HG02840 (cell line): Measurements from ENCODE around the gene GLCE.
"Not testable (repeated sequence)": the region's sequence is repeated elsewhere in the genome, so short reads cannot be mapped to it uniquely, and the experiment has no call there.

Experiments
- ATAC-seq: cut with Tn5 transposase; IDR thresholded peaks from one replicate; pipeline ENCODE4 v1.9.1; 2021; ENCODE audit warnings: mild to moderate bottlenecking, moderate library complexity, moderate number of reproducible peaks; ENCODE audit not compliant: unreplicated experiment, low FRiP score

The GLCE gene

DNA sequence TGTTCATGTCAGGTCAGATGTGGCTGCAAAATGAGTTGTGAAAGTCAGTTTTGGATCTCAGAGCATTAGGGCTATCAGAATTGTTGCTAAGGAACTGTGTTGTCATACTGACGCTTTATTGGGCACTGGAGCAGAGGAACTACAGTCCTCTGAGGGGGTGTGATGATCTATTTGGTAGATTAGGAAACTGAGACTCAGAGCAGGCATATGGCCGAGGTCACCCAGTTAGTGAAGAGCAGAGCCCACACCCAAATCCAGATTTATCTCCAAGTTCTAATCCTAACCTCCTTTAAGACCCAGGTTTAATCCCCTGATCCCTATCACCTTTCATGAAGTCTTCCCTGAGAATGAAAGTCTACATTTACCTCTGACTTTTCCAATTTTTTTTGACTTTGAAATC lies 25.6 kb upstream of the GLCE start:
- no peak for ATAC-seq

DNA sequence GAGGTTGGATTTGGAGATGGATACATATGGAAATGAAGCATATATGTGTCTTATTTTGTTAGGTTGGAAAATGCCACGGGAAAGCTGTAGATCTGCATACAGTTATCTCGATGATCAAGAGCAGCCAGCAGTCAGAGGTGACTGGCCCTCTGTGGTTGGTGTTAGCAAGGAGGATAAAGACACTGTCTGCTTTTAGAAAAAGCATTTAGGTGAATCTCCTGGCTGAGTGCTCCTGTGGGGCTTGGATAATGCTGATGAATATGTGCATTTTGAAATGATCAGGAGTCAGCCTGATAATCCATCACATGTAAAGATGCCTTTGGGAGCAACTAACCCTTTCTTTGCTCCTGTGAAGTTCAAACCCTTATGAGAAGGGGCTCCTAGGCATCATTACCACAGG lies 24.9 kb upstream of the GLCE start:
- ATAC-seq: no peak

DNA sequence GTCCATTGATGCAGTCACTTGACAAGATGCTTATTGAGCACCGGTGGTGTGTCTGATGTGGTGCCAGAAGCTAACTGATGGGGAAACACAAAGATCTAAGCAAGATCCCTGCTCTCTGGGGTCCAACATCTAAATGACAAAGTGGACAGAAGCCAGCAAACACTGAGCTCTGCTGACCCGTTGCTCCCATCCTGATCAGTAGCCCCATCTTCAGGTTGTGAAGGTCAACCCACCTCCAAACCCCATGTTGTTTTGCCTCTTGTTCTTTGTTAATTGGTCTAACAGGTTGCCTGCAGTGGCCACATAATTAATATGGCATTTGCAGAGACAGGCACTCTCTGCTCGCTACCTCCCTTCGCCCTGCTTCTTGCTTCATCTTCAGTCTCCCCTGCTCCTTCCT lies 21.5 kb upstream of the GLCE start:
- no peak for ATAC-seq

DNA sequence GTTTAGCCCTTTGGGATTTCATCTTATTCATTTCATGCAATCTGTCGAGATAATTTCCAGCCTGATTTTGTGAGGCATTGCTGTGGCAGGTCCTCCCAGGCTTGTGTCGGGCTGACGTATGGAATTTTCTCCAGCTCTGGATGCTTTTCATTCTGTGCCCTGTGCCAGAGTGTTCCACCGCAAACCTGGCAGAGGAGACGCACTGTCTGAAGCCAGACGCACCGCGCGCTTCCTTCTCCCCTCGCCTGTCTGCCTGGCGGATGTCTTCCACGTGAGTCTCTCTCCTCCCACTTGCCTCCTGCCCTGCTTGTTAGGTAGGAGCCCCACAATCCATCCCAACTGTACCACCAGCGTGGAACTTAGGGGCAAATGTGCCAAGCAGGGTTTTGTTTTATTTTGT lies 20.1 kb upstream of the GLCE start:
- ATAC-seq: no peak

DNA sequence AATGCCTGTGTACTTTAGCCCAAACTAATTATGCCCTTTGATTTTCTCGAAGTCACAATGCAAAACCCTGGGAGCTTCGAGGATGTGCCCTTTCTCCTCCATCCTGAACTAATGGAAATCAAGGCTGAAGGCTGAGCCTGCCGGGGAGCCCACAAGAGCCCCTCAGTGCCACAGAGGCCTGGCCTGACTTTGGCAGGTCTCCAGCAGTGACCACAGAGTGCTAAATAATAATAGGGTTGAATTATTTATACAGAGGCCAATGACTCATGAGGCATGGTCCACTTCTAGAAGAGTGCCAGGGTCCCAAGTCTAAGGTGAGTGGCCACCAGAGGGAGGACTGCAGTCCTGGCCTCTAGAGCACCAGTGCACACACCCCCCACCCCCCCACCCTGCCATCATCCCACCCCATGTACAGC lies 19.1 kb upstream of the GLCE start:
- ATAC-seq: no peak

DNA sequence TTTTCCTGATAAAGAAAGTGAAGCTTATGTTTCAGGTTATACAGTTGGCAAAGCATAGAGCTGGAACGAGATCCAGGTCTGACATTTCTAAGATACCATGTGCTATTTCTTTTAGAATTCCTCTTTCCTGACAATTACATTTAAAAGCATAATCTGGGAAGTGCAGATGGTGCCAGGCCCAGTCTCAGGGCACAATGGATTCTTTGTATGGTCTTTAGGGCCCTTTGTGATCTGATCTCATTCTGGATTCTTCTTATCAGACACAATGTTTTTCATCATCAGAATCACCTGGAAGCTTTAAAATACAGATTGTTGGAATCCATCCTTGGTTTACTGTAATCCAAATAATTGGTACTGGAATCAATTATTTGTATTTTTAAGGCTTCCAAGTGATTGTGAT lies 18.6 kb upstream of the GLCE start:
- no peak for ATAC-seq

DNA sequence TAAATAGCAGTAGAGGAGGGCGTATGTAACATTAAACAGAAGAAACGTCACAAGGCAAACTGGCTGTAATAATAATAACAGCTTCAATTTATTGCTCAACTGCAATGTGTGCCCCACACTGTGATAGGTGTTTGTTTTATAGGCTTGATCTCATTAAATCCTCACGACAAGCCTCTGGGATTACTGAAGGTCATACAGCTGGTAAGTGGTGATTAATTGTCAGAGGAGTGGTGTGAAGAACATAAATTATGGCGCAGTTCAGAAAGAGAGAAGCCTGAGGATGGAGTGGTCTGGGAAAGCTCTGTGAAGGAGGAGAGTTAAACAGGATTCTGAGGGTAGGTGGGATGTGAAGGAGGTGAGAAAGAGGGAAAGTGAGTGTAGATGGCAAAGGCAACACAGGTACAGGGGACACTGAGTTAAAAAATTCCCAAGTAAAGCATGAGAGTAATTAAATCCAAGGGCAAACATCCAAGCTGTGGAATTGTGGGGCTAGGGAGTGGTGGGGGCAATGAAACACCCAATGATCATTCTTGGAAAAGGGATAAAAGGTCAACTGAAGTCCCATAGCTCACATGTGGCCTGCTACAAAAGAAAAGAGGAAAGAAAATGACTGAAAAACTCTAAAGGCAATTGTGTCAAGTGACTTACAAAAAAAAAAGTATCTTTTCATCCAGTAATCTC lies 16.5 kb upstream of the GLCE start:
- ATAC-seq: no peak

DNA sequence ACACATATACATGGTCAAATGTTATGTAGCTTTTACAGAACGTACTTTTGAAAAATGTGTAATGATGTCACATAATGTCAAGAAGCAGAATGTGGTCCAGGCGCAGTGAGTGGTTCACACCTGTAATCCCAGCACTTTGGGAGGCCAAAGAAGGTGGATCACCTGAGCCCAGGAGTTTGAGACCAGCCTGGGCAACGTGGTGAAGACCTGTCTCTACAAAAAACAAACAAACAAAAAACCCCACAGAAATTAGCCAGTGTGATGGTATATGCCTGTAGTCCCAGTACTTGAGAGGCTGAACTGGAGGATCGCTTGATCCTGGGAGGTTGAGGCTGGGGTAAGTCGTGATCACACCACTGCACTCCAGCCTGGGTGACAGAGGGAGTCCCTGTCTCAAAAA lies 15.9 kb upstream of the GLCE start:
- ATAC-seq: no peak

DNA sequence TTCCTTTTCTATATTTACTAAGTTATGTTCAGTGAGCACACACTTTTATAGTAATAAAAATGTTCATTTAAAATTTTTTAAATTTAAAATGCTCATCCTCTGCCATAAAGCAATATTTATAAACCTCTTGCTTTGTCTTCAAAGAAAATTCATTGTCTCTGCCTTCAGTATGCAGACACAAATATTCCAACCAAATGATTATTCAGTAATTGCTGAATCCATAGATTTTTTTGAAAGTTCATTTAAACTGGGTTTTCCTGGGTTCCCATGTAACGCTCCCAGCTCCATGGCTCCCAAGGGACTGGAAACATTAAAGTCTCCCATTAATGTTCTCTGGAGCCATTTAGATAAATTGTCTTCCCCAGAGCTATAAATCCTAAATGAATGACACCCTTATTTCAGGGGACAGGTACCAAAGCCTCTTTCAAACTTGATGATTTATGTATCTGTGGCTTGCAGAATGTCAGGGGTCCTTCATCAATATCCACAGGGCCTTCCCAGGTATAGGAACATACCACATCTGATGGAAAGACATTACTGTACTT lies 15.2 kb upstream of the GLCE start:
- ATAC-seq: no peak

DNA sequence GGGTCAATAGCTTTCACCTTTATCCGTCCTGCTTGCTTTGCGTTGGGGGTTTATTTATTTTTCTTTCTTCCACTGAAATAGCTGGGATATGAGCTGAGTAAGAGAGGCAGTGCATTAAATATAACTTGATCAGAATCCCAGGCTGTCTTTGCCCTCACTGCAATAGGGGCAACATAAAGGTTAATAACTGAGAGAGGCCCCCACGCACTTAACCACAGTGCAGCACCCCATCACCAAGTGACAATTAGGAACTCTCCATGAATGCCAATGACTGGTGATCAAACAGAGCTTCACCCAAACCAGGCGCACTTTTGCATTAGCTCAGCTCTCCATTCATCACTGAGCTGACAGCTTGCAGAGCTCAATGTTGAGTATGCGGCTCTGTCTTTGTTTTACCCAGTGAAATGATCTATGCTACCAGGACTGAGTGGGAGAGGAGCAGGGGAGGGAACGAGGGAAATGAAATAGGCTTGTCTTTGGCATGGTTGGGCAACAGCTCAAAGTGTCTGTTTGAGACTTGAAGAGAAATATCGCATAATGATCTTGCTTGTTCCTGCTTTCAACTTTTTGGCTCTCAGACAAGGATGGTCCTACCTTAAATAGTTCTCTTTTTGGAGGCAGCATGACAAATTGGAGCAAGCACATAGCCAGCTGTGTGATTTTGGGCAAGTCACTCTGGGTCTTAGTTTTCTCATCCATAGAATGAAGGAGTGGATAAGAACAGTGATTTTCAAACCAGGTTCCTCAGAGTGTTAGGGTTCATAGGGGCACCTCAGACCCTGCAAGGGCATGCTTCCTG lies 14.5 kb upstream of the GLCE start:
- ATAC-seq: no peak

DNA sequence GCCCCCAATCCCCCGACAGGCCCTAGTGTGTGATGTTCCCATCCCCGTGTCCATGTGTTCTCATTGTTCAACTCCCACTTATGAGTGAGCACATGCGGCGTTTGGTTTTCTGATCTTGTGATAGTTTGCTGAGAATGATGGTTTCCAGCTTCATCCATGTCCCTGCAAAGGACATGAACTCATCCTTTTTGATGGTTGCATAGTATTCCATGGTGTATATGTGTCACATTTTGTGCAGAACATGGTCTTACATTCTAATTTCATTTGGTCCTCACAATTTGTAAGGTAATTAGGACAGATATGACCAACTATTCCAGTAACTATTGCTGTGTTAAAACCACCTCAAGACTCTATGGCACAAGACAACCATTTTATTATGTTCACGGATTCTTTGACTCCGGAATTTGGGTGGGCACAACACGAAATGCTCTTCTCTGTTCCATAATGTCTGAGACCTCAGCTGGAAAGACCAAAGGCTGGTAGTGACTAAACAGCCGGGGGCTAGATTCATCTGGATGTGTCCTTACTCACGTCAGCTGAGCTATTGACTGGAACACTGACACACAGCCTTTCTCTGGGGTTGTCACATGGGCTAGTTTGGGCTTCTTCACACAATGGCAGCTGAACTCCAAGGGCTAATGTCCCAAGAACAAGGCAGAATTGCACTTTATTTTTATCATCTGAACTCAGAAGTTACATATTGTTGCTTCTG lies 13.6 kb upstream of the GLCE start:
- ATAC-seq: no peak

DNA sequence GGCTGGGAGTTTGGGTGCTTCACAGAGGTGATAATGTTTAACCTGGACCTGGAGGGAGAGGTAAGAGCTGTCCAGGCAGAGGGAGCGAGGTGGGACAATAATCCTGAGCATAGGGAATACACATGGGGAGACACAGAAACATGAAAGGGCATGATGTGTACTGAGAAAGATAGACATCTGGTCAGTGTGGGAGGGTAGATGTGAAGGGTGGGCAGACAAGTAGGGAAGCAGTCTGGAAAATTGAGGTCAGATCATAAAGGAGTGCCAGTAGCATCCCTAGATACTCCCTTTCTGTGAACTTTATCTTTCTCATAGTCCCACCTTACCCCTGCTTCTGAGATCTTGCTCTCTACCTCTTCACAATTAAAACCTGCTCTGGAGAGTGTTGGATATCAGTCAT lies 12.0 kb upstream of the GLCE start:
- no peak for ATAC-seq

DNA sequence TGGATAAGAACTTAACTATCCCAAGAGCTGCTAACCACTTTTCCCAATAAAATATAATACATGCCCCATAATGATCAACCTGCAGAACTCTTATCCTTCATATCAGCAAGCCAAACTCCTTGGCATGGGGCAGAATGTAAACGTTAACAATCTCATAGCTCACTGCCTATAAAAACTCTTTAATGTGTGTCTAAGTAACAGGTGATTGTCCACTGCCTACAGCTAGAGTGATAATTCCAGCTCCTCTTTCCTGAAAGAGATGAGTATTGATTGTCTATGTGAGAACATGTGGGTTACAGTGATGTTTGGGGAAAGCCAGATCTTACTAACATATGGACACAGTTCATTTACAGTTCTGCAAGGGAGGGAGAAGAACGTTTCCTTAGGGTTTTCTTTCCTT lies 11.3 kb upstream of the GLCE start:
- no peak for ATAC-seq

DNA sequence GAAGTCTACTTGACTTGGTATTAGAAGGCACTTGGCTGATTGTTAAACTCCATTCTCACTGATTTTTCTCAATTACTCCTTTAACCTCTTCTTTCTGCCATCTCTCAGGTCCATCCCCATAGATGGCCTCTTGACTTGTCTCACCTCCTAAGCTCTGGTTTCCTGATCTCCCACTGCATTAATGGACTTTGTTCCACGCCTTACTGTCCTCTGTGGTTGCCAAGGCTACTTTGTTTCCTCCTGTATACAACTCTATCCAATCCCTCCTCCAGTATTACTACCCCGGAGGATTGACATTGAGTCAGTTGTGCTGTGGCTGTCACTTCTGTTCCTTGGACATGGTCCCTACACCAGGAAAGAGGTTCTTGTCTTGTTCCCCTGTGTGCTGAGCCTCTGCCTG lies 10.6 kb upstream of the GLCE start:
- ATAC-seq: no peak

DNA sequence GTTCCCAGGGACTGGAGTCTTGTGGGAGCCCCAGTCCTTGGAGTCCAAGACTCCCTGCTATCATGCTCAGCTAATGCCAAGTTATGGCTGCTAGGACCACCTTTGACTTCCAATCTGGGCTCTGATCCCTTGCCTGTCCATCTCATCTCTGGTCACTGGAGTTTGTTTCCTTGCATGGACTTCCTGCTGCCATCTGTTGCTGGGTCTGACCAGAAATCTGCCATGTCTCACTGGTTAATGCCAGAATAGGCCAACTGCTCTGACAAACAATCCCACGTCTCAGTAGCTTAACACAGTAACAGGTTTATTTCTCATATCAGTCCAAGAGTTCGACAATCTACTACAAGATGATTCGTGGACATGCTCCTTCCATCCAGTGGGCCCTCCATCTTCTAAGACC lies 10.1 kb upstream of the GLCE start:
- ATAC-seq: no peak

DNA sequence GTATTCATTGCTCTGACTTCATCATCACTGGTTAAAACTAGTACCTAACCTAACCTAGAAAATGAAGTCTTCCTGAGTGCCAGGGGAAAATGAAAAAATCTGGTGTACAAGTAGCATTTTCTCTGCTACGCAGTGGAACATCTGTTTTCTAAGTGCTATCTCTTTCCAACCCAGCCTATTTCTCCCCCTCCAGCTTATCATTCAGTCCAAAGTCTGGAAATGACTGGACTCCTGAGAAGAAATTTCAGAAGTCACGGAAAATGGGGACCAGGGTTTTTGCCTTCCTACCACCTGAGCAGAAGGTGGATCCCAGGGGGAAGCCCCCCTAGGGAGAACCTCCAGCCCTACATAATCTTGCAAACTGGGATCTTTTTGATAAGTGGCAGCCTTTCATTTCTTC lies 9.6 kb upstream of the GLCE start:
- no peak for ATAC-seq

DNA sequence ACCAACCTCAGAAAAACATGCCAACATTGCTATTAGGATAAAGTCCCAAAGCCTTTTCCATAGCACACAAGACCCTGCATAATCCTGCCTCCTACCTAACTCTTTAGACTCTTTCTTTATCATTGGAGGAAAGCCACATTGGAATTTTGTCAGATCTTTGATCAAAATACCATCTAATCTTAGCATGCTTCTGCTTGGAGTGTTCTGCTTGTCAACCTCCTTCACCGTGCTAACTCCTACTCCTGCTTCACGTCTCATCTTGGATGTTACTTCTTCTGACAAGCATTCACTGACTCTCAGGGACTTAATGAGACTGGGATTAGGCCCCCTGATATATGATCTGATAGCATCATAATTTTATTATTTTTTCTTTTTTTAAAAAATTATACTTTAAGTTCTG lies 7.4 kb upstream of the GLCE start:
- ATAC-seq: no peak

DNA sequence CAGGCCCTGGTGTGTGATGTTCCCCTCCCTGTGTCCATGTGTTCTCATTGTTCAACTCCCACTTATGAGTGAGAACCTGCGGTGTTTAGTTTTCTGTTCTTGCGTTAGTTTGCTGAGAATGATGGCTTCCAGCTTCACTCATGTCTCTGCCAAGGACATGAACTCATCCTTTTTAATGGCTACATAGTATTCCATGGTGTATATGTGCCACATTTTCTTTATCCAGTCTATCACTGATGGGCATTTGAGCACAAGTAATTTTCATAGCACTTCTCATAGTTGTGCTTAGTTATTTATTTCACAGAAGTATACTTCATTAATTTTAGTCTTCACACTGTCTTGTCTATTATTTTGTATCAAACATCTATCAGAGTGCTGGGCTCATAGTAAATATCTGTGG lies 6.8 kb upstream of the GLCE start:
- ATAC-seq: not testable (repeated sequence)

DNA sequence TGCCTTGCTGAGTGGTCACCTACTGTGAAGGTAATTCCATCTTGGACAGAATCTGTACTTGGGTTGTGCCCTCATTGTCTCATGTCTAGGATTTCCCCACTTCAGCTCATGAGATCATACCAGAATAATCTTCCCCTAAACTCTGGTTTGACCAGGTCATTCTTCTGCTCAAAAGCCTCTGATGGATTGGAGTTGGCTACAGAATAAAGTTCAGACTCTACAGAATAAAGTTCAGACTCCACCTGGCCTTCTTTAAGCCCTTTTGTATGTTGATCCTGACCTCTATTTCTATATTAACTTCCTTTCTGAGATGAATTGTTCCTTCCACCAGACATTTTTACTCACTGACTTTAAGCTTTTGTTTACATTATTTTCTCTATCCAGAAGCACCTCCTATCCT lies 6.4 kb upstream of the GLCE start:
- no peak for ATAC-seq

DNA sequence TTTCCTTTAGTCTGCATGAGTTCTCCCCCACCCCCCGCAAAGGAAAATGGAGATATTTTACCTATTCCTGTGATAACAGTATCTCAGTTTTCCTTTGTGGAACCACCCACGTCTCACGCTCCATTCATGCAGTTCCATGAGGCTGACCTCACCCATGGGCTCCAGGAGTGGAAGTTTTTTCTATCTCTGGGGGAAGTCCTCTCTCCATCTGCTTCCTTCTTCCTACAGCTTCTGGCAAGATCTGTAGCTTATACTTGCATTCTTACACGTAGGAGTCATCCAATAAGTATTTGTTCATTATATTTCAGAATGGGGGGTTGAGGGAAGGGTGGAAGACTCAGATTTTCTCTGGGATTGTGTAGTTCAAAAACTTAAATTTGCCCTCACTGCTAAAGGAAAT lies 5.8 kb upstream of the GLCE start:
- ATAC-seq: no peak

DNA sequence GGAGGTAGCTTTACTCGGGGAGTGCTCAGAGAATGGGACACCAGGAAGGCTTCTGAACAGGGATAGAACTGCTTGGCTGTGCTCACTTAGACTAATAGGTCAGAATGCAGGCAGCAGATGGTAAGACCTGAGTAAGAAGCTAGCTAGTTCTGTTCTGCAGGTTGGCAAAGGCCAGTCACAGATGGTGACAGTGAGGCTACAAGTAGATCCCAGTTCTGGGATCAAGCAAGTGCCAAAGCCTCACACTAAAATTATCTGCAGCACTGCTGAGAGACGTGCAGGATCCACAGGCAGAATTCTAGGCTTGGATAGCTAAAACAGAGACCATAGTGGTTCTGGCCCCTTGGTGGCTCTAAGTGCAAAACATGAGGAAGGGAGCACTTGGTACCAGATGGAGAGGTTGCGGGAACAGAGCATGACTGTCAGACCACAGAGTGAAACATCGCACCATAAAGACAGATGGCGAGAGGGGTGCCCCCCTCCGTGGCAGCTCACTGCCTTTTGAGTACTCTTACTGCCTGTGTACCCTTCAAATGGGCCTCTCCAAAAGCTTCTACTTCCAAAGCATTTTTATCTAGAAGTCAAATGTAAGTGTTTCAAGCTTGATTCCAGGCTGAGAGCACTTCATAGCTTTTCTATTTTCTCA lies 3.6 kb upstream of the GLCE start:
- no peak for ATAC-seq
